SW 1271 (cell line): Measurements from ENCODE around the gene PTH1R.
A peak's percentile ranks its signal among the peaks of the same experiment; 100 is the strongest.

Source experiments
- DNase-seq, 2 experiments: peaks; one replicate each; lab custom pipeline; 2025; lab: John Stamatoyannopoulos, UW

Gene PTH1R

DNA sequence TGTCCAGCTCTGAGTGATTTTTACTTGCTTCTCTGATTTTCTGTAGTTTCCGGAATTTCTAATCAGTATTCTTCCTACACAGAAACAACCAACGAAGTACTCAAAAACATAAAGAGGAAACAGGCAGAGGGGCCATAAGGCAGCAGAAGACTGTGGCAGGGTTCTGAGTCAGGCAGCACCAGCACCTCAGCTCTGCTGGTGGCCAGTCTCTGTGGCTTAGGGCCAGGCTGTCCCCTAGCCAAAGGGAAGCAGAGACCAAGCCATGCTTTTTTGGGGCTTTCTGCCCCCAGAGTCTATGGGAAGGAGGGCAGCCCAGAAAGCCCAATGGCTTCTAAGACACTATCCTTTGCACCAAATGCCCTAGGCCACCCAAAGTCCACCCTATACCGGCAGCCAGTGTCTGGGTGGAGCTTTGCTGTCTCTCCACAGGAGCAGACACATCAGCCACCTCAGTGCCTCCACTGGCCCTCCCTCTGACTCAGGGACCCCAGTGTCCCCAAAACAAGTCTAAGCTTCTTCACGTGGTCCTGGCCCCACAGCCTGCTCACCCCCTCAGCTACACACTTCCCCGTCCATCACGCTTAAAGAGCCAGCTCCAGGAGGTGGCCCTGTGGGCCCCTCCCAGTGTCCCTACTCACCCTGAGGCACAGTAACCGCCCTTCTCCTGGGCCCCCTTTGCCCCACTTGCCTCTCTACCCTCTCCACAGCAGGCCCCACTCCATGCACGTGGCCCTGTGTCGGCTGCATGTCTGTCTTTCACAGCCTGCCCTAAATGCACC lies 52.8 kb downstream of the PTH1R start:
- DNase-seq: no peak

DNA sequence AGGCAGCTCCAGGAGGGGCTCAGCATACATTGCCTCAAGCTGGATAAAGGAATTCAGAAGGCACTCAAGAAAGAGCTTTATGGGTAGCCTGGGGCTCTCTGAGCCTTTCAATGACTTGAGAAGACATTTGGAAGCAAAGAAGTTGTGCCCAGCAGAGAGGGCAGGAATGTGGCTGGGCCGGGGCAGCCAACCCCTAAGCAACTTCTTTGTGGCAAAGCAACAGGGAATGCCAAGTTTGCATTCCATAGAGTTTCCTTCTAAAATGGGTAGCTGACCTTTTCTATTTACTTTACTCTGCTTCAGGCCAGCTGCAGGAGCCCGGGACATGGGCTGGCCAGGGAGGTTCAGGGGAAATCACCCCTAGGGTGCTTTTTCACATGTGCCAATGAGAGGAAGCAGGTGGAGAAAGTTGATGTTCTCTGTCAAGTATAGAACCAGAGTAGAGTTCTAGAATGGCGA lies 53.5 kb downstream of the PTH1R start:
- no peak for DNase-seq

DNA sequence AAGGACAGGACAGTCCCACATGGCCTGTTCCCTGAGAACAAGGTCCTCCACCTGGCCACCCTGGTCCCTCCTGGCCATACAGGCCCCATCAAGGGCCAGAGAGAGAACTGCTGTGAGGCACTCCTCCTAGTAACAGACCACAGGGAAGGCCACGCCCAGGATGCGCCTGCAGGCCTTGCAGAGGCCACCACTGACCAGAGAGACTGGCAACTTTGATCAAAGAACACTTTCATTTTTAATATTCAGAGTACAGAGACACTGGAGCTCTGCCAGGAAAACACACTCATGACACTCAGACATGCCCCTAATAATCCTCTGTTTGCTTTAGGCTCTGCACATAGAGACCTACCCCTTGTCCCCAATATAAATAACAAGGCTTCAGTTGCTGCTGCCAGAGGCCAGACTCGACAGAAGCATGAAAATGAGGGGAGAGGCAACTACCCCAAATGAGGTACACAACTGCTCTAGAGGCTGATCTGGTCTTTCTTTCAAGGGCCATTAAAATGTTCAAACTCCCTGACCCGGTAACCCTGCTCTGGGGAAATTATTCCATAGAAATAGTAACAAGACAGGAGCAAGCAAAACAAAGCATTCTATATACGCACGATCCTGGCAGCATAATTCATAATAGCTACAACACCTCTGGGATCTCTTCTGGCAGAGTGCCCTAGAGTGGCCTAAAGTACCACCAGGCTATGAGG lies 54.3 kb downstream of the PTH1R start:
- DNase-seq: no peak

DNA sequence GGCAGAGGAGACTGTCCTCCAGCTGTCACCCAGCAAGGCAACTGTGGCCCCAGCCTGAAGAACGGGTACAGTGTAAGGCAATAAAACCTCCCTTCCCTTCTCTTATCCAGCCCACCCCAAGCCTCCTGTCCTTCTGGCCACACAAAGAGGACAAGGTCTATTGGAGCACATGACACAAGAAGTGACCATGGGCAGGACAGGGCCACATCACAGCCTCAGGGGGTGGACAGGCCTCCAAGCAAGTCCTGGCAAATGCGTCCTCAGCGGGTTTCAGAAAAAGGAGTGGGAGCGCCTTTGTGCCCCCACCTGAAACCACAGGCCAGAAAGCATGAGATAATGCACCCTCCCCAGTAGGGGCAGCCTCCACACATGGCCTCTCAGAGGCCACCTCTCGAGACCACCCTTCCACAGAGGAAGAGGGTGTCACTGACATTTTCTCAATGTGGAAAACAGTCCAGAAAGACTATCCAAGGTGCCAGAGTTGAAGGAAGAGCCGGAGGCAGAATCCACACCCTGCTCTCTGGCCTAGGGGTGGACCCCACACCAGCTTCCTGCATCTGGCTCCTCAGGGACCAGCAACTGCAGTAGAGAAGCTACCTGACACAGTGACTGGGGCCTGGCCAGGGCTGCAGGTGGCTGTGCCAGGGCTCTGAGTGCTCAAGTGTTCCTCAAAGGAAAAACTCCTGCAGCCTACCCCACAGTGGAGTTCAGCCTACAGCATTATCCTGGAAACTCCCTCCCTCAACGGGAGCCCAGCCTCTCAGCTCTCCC lies 55.1 kb downstream of the PTH1R start:
- DNase-seq: no peak

DNA sequence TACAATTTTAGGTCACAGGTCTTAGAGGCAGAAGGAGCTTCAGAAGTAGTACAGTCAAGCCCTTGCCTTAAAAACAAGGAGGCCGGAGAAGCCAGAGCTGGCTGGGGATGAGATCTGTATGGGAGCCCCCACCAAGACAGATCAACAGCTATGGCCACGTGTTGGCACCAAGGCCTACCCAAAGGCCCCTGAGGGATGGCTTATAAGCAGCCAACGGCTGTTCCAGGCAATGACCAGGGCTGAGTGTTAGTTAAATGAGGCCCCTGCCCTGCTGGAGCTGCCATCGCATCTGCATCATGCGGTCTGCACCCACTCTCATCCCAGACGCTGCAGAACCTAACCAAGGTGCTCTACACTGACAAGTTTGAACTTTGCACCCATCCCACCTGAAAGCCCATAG lies 55.7 kb downstream of the PTH1R start:
- no peak for DNase-seq

DNA sequence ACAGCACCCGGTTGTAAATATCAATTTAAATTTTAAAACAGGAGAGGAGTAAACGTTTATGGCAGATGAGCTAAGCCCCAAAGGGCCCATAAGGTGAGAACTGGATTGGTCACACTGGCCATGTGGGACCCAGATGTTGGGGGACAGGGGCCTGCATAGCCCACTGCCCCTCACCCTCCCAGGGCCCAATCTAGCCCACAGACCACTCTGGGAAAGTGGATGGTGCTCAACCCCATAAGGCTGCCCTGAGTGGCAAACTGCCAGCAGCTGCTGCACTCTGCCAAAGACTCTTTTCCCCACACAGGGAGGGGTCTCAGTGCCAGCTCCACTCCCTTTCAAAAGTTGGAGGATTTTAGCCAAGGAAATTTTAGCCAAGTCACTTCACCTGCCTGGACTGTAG lies 56.6 kb downstream of the PTH1R start:
- DNase-seq: no peak

DNA sequence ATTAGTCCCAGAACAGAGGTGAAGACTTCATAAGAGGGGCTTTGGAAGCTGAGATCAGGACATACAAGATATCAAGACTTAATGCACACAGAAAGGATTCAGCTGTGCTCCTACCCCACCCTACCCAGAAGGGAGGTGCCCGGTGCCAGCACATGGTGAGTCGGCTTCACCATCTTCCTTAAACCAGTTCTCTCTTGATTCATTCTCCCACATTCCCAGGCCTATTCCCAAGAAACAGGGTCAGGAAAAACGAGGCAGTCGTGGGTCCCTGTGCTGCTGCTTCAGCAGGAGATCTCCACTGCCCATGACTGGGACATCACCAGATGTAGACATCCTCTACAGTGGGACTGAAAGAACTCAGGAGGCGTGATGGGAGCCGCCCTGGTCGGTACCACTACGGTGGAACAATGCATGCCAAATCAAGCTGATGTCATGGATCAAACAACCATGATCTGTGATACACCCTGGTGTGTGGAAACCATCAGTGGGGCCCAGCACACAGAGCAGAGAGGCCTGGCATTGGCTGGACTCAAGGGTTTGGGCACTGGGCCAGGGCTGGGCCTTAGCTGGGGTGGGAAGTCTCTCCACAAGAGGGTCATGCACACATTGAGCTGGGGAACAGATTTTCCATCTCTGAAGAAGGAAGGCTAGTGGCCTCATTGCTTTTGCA lies 57.1 kb downstream of the PTH1R start:
- no peak for DNase-seq

DNA sequence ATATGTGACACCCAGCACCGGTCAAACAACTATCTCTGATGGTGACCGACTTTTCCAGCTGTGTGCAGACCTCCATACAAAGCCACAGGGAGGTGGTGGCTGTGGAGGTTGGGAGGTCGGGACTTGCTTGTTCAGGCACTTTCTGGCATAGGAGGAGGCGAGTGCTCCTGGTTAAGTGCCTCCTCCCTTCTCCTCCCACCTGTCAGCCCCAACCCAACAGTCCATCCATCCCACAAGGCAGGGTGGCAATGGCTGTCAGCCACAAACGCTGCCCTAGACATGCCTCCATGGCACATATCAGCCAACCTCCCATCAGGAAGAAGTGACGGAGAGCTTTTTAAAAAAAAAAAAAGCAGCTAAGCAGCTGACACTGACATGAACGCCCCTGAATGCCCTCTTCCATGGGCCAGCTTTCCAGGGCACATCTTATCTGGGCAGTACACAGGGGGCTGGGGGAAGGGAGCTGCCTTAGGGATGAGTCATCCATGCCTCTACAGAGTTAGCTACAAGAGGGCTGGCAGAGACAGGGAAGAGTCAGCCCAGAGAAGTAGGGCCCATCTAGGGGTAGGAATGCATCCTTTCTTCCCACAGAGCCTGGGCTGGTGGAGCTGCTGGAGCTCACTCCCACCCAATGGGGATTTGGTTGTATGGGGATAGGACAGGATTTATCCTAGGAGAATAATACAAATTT lies 57.8 kb downstream of the PTH1R start:
- peak; percentile 70 to 85 for DNase-seq

DNA sequence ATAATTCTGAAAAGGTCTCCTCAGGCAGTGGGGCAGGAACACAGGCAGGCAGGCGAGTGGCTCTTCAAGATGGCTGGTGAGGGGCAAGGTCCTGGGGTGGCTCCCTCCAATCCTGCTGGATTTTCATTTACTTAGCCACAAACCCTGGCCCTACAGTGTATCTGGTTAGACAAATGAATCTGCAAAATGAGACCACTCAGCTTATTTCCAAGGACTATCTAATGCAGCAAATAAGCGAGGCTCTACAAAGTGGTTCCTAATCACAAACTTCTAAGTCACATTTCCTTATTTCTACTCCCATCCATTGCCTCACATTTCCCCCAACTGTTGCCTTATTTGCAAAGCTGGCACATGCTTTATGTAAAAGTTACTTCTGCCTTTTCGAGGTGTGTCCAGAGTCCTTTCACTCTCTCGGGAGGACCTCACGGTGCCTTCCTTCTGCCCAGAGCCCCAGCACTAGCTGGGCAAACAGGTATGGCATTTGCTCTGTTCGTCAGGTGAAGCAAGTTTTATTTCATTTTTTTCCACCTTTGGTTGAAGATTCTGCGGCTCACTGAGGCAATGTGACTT lies 58.6 kb downstream of the PTH1R start:
- no peak for DNase-seq

DNA sequence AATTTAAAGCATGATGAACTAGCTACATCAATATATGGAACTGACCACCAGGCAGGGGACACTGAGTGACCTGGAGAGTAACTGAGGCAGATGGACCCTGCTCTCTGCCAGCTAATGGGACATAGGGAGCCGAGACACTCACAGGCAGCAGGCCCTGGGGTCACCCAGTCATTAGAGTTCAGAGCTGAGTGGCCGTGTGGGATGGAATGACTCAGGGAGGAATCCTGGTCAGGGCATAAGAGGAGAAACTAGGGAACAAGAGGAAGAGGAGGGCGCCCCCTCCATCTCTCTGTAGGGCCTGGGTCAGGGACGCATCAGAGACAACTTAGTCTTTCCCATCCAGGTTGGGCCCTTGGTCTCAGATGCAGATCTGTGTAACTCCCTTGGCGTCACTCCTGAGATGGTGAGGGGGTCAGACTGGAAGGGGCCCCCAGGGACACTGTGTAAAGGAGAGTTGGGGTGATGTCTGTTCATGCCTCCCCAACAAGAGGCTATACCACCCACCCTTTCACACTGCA lies 59.3 kb downstream of the PTH1R start:
- no peak for DNase-seq

DNA sequence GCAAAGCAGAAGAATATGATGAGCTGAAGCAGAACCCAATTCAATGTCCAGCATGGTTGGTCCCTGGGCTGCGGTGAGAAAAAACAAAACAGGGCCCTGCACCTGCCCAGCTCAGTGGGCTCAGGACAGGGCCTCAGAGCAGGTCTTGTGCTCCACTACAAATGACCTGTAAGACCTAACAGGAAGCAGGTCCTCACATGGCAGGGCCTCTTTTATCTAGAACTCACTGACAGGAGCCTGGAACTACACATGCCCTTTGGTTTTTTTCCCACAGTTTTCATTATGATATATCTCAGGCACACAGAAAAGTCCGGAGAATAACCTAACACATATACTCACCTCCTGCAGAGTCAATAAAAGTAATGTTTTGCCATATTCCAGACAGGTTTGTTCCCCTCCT lies 60.6 kb downstream of the PTH1R start:
- DNase-seq: no peak

DNA sequence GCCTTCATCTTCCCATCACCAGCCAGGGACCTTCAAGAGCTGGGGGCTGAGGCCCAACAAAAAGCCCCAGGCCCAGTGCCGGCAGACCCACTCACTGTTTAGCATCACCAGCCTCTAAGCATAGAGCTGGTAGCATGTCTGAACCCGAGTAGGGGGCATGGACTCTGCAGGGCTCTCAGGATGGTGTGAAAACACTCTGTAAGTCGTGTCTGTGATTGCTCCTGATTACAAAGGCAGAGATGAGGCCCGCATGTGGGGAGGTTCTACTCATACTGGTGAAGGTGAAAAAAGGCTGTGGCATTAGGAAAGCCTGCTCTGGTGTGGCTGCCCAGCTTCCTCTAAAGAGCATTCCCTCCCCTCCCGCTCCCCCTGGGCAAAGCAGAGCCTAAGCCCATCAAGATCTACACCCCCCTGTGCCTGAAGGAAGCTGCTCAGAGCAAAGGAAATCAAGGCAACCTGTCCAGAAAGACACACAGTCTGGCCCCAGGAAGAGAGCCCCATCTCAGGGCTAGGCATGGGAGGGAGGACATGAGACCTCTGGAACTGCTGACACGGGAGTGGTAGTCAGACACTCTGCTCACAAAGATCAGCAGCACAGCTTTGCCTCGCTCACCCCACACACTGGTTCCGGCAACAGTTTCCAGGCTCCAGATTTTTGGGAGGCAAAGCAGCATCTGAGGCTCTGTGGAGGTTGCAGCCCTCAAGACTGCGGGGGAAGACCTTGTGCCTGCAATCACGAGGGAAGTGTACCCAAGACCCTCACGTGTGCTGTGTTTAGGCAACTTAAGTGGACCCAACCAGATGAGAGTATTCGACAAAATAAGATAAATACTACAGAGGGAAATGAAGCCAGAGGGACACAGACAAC lies 62.3 kb downstream of the PTH1R start:
- no peak for DNase-seq

DNA sequence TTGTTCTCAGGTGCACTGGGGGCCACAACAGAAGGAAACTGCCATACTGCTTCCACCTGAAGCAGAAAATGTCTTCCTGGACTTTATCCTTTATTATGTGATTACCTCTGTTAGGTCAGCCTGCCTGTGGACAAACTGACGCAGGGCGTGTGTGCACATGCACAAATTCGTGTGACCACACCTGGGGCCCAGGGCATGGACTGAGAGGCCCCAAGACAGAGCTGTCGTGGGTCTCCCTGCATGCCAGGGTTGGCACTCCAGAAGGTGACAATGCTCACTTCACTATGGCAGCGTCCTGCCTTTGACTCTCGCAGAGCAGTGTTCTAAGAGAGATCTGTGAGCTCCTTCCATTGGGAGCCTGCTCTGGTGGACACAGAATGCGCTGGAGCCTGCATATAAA lies 64.6 kb downstream of the PTH1R start:
- DNase-seq: no peak

DNA sequence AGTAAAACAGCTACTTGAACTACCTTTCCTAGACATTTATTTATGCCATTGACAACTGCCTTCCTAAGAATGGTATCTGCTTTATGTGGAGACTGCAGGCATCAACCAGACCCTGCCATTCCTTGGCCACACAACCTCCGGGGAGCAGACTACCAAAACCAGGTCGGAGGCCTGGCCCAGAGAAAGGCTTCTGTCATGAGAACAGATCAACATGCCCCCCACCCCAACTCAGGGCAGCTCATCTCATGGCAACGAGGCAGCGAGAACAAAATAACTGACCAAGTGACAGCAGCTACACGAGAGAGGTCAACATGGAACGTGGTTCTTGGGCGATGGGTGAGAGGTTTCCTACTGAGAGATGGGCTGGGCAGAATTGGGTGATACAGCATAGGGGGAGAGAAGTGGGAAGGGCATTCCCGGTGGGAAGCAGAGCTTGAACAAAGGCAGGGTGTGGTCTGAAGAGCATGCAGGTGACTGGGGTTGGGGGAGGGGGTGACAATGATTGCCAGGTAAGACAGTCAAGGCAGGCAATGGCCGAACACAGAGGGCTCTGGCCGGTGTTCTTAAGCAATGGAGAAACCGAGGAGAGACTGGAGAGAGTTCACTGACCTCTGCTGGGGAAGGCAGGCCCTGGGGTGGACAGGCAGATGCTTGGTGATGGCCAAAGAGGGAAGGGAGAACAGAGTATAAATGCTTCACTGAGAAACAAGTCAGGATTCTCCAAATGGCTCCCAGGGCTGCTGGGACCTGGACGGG lies 65.1 kb downstream of the PTH1R start:
- DNase-seq: no peak

DNA sequence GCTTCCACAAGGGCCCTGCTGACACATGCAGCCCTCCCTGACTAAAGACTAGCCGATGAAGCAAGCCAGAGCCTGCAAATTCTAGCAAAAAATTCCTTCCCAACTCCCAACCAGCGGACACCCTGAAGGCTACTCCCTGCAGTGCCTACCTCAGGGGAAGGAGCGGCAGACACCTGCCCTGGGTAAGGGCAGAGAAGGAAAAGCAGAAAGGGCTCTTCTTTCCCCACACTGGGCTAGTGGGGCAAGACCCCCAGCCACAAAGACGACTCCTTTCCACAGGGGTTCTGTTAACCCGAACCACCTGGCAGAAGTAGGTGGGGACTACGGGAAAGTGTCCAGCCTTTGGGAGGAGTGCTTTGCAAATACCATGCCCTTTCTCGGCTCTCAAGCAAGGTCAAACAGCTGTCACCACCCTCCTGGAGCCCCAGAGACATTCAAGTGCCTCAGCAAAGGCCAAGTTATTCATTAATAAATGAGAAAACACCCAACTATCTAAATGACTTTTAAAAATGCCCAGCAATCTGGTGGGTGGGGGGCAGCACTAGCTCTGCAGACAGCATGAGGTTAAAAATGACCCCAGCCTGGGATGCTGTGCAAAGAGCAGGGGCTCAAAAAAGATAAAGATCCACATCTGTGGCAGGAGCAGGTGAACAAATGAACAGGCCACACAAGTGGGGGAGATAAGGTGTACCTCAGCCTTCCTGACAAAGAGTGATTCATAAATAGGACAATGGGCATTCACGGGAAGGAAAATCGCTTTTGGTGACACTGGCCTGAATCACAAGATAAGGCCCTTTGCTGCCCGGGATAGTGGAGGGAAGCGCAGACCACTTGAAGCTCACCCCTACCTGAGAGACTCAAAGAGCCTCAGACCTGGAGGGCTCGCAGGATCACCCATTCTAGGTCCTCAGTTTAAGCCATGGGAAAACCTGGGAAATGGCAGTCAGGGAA lies 66.0 kb downstream of the PTH1R start:
- DNase-seq: no peak

DNA sequence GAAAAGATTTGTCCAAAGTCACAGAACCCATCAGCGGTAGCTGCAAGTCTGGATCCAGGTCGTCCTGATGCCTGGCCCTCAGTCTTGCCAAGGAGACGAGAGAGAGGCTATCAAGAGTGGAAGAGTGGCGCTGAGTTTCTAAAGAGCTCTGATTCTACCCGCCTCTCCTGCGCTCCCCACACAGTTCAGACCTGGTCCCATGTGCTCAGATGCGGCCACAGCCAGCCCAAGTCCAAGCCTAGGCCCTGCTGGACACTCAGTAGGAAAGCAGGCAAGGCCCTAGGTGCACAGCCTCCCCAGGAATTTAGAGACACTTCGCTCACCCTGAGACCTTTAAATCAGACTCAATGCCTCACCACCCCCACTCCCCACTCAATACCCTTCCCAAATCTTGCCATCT lies 66.7 kb downstream of the PTH1R start:
- no peak for DNase-seq

DNA sequence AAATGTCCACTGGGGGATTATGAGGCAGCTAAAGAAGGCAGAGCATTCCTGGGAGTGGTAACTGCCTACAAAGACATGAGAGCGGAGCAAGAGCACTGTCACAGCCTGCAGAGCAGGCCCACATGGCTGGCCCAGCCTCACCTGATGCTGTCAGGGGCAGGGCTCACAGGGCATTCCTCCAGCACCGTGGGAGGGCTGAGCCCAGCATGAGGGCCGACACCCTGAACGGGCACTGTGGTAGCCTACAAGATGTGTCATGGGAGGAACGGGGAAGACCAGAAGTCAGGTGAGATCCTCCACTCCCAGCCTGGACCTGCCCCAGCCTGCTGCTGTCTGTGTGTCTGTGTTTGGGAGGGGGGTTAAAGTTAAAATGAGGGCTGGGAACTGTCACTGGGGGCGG lies 68.9 kb downstream of the PTH1R start:
- DNase-seq: no peak

DNA sequence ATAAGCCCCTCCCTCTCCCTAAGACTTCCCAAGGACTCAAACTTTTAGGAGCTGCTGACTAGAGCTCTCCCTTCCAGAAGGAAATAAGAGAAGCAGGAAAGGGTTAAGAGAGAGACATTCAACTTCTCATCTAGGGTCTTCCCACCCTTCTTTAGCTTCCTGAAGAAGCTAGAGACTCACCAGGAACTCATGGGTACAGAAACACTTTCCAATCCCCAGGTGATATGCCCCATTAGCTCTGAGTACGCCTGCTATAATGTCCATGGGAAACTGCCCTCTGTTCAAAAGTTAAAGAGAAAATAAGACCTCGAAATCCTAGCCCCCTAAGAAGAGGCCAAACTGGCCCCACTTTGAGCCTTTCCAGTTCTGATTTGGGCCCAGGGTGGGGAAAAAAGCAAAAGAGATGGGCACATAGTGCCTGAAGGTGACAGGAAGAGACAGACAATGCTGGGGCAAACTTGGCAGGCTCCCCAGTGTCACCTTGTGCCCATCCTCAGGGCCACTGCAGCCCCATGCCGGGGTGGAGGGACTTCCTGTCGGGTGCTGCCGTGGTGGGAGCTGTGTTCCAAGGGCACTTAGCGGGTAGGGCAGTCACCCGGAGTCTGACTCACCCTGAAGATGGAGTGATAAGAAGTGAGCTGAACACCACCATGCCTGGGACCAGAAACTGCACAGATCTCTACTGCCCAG lies 69.5 kb downstream of the PTH1R start:
- DNase-seq: peak in 1 of 2 experiments; percentile 37
